Smooth muscle cell of the brain vasculature (primary cell): Measurements from ENCODE around the gene NDUFC2.
"Not testable (repeated sequence)": the region's sequence is repeated elsewhere in the genome, so short reads cannot be mapped to it uniquely, and the experiment has no call there.

Experiments used
- DNase-seq: peaks from one replicate; pipeline ENCODE4 v3.0.0-alpha.2; 2012; ENCODE audit warnings: low read depth, low spot score

NDUFC2 gene

GRCh38 chr11:78030429-78031325, 49.0 kb downstream of the NDUFC2 start:
- DNase-seq, result peak; percentile 69

DNA sequence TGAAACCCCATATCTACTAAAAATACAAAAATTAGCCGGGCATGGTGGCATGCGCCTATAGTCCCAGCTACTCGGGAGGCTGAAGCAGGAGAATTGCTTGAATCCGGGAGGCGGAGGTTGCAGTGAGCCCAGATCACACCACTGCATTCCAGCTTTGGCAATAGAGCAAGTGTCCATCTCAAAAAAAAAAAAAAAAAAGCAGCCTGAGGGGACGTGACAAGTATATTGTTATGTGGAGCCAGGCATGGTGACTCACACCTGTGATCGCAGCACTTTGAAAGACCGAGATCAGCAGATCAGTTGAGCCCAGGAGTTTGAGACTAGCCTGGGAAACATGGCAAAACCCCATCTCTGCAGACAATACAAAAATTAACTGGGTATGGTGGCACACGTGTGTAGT, 51.2 kb downstream of the NDUFC2 start:
- DNase-seq, result not testable (repeated sequence)

- DNase-seq, result no peak
These were observed 51.9 kb downstream of the NDUFC2 start for GRCh38 chr11:78027759-78028158.

DNA sequence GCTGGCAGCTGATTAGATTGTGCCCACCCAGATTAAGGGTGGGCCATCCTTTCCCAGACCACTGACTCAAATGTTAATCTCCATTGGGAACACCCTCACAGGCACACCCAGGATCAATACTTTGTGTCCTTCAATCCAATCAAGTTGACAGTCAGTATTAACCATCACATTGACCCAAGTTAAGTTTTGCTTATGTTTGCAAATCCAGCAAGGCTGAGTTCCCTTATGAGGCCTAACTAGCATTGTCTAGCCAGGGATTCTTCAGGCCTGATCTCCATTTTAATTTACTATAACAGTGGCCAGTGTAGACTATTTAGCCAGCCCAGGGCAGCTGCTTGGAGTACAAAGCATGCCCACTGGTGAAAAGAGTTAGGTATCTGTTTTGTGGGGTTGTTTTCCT, 54.3 kb downstream of the NDUFC2 start:
- DNase-seq, result no peak

- DNase-seq, result no peak
These were observed 56.2 kb downstream of the NDUFC2 start for GRCh38 chr11:78023426-78023825.

DNA sequence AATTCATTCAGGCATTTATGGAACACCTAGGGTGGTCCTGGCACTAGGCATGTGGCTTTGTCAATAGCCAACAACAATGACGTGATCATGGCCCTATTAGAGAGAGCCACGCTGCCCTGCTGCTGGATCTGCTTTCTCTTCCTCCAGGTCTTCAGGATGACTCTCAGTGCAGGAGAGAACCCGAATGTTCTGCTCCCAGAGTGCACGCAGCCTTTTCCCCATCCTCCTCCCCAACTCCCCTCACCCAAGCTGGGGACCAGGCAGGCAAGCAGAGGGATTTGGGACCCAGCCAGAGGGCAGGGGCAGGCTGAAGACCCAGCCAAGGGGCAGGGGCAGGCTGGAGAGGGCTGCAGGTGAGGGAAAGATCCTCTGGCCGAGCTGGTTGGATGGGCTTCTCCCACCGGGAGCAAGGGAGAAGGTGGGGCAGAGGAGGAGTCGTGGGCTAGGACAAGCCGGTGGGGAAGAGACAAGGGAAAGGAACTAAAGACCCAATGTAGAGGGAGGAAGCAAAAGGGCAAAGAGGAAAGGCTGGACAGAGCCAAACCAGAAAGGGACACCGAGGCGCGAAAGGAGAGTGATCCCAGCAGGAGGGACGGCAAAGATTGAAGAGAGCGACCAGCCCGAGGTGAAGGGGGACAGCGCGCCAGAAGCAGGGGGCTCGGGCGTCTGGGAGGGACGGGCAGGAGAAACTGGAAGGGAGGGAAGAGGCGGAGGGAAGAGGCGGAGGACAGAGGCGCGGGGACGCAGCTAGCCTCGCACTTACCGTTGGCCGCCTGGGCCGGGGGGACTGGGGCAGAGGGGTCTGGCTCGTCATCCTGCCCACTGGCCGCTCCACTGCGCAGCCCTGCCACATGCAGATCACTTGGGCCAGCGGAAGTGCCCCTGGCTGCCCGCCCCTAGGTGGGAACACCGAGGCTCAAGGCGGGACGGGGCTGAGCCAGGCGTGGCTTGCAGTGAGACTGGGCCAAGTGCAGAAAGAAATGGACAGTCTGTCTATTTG, 57.0 kb downstream of the NDUFC2 start, which contains the start of gene KCTD14:
Gene KCTD14 (minus strand): TSS at position 880 of the 1,000 bp plus-strand sequence. CDS start 27 bp downstream, at position 853.
- DNase-seq, result no peak

DNA sequence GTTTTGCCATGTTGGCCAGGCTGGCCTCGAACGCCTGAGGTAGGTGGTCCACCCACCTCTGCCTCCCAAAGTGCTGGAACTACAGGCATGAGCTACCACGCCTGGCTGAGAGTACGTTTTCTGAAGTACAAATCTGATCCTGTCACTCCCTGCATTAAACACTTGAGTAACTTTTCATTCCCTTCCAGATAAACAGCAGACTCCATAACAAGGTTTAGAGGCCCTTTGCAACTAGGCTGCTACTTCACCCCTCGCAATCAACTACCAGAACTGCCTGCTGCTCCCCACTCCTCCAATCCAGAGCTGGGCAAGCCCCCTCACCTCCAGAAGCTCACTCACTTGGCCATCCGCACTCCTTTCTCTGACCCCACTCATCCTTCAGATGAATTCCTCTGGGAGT, 58.1 kb downstream of the NDUFC2 start:
- DNase-seq, result no peak

DNA sequence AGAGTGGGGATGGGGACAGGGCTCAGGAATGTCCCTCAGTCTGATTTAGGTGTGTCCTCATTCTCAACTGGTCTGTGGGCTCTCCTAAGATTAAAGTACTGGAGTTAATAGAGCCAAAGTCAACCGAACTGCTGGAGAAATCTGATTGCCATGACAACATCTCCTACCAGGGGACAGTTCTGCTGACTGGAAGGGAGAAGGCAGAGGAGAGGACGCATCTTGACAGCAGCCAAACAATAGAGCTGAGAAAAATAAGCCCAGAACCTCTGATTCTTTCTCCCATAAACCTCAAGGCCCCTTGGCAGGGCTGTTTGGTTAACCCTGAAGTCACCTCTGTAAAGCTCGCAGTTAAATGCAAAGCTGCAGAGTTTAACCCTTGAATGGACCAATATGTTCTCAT, 59.4 kb downstream of the NDUFC2 start:
- DNase-seq, result no peak

DNA sequence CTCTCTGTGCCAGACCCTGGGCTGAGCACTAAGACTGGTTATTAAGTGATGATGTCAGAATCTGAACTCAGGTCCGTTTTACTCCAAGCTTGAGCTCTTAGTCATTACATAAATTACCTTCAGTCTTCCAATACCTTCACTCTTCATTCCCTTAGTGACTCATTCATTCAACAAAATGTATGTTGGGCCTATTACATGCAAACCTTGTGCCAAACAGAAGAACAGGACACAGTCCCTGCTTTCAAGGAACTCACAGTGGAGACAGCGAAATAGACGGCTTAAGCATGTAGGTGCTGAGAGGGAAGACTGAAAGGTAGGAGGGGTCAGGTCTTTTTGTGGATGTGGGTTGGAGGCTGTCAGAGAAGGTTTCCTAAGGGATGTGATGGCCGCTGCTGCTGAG, 59.9 kb downstream of the NDUFC2 start:
- DNase-seq, result no peak
